HG02571 (cell line): ENCODE measurements around the gene ANTXR1.

Experiments used
- ATAC-seq: cut with Tn5 transposase; IDR thresholded peaks from one replicate; pipeline ENCODE4 v1.9.1; 2021; ENCODE audit warnings: mild to moderate bottlenecking, moderate library complexity; ENCODE audit not compliant: unreplicated experiment

The ANTXR1 gene

GRCh38 chr2:69126341-69126740 is 113.4 kb downstream of the ANTXR1 start:
- ATAC-seq, result no peak

- ATAC-seq, result no peak
Measured at GRCh38 chr2:69131452-69131851, 118.5 kb downstream of the ANTXR1 start.

GRCh38 chr2:69131983-69132675 is 119.2 kb downstream of the ANTXR1 start:
- ATAC-seq, result no peak

GRCh38 chr2:69132960-69133590 is 120.1 kb downstream of the ANTXR1 start:
- no peak for ATAC-seq

DNA sequence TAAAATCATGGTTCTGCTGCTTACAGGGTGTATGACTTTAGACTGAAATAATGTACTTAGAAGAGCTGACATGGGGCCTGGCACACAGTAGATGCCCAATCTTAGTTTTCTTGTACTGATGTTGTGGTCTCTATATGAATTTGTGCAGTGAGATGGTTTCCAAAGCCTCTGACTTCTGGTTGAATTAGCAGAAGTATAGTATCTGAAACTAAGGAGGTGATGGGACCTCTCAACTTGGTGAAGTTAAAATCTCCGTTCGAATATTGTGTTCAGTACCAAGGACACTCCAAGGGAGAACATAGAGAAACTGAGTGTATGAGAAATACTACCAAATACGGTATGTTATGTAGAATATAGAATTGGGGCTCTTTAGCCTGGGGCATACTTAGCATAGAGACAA is 120.9 kb downstream of the ANTXR1 start:
- ATAC-seq, result no peak

- ATAC-seq, result no peak
Measured at GRCh38 chr2:69134306-69134945, 121.4 kb downstream of the ANTXR1 start.

DNA sequence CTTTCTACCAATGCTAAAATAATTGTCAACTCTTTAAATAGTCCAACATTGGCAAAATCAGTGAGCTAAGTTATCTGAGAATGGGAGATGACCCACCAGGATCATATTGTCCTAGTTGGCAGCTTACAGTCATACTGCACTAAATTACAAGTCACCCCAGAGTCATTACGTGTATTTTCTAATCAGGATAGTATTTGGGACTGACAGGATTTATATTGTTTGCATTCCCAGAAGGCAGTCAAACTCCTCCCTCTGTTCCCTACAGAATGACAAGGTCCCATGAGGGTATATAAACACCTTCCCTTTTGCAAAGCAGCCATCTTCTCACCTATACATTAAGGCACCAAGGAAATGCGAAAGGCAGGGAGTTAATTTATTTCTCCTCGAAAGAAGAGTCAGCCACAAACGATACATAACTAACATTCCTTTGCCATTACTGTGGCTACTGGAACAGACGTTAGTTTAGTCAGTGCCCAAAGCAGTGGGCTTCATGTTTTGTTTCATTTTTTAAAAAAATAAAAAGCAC is 125.3 kb downstream of the ANTXR1 start:
- ATAC-seq, result no peak

DNA sequence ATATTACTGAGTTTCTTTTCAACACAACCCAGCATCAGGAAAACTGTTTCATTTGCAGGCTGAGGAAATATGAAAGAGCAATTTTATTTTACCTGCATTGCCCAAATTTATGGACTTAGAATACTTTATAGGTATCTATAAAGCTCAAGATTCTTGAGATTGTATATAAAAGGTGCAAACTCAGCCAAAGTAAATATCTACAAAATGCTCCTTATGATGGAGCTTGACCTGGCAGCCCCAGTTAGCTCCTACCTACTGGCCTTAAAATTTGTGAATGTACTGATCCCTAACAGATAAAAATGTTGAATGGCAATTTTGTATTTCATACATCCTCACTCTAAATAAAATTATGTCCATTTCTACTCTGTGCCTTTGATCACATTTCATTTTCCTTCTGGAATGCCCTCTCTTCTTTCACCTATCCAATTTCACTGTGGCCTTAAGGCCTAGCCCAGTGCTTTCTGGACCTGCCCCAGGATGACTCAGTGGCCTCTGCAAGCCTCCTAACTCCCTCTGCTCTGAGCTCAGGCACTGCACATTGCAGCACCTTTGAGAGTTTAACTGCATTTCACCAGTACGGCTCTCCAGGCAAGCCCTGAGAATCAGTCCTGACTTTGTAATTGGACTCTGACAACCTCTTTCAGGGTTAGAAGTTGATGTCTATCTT is 125.9 kb downstream of the ANTXR1 start:
- ATAC-seq, result no peak

- ATAC-seq, result no peak
Measured at GRCh38 chr2:69139778-69140670, 127.0 kb downstream of the ANTXR1 start.

DNA sequence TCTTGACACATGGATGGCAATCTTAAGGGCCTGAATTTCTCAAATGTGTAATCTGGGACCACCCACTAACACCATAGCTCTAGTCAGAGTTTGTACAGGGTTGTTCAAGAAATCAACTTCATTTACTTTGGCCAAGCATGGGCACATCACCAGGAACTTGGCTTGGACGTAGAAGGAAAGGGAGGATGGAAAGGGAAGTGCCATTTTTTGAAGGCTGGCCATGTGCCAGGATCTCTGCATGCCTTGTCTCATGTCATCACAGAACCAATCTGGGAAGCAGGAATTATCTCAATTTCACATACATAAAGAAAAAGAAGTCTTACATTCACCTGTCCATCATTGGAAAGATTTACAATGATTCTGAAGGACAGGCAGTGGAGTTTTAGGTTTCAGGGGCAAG is 128.1 kb downstream of the ANTXR1 start:
- ATAC-seq, result no peak

DNA sequence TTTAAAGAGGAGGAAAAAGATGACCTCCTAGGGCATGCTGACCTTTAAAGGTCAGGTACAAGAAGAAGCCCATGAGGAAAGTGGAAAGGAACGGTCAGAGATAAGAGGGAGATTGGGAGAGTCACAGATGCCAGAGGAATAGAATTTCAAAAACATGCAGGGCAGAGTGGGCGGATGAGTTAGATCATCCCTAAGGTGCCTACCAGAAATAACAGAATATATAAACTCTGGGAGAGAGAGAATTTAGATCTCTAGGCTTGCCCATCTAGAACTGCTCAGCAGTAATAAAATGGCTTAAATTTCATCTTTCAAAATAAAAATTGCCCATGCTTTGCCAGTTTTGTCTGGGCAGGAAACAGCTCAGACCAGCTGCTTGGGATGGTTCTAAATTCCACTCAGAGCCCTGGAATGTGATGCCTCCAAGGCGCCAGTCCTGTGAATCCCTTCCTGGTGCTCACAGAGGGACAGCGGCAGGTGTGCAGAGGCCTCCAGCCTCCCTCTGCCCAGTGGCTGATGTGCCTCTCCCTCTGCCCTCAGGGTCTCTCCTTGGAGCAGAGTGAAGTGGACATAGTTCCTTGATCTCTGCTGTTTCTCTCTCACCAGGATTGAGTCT is 130.9 kb downstream of the ANTXR1 start:
- ATAC-seq, result no peak

DNA sequence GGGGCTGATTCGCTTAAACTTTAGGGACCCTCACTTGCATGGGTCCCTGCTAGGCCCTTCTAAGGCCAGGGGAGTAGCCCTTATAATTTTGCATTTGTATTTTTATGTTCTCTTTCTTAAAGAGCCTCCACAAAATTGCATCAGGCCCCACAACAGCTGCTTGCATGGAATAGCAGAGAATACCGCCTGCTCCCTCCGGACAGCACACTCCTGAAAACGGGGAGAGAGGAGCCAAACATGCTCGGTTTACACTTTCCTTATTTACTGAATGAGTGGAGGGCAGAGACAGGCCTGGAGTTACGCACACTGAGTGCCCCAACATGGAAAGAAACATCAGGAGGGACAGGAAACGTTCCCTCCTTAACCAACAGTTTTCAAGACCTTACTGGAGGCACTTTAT is 132.2 kb downstream of the ANTXR1 start:
- no peak for ATAC-seq

GRCh38 chr2:69147841-69148533 is 135.0 kb downstream of the ANTXR1 start:
- ATAC-seq, result no peak

- no peak for ATAC-seq
Measured at GRCh38 chr2:69149631-69150215, 136.7 kb downstream of the ANTXR1 start.

- no peak for ATAC-seq
Measured at GRCh38 chr2:69151931-69152330, 139.0 kb downstream of the ANTXR1 start.

DNA sequence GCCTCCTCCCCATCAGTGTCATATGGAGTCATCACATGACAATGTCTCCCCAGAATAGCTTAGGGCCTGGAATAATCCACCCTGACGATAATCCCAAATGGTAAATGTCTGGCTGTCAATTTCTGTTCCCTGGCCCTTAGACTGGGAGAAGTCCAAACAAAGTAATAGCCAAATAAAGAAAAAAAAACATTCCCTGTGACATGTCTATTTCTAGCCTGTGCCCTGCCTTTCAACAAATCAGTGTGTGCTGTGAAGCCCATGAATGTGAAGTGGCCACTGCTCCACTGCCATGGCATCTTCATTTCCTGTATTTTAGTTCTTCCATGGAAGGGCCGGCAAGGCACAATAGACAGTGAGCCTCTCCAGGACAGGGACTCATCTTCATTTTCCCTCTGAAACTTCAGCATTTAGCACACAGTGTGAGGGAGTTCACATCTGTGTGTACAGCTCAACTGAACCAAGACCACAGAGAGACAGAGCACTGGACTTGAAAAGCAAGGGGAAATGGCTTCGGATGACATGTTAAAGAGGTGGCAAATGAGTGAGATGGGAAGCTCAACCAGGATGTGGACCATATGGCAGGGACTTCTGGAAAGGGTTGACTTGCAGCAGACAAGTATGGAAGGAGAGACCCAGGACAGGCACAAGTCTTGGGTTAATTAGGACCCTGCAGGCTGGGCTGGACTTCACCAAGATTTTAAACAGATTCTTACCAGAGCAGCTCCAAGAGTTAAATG is 140.0 kb downstream of the ANTXR1 start:
- no peak for ATAC-seq

- no peak for ATAC-seq
Measured at GRCh38 chr2:69154106-69154505, 141.1 kb downstream of the ANTXR1 start.

DNA sequence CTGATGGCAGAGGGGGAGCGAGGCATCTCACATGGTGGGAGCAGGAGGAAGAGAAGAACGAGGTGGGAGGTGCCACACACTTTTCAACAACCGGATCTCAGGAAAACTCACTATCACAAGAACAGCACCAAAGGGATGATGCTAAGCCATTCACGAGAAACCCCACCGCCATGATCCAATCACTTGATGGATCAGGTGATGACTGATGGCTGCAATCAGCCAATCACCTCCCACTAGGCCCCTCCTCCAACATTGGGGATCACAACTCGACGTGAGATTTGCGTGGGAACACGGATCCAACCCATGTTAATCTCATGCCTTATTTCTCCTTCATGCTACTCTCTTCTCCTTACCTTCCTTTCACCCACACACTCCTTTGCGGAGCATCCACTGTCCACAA is 143.6 kb downstream of the ANTXR1 start:
- no peak for ATAC-seq
